ENCODE data around the gene MECP2.
A peak's percentile ranks its signal among the peaks of the same experiment; 100 is the strongest.

Gene MECP2

GRCh38 chrX:154115750-154116149 is 18.2 kb upstream of the MECP2 start:
- DNase-seq = no peak

- no peak for DNase-seq
Measured at GRCh38 chrX:154115071-154115470, 17.6 kb upstream of the MECP2 start.

- no peak for DNase-seq
Measured at GRCh38 chrX:154114652-154115051, 17.1 kb upstream of the MECP2 start.

- no peak for DNase-seq
Measured at GRCh38 chrX:154113729-154114128, 16.2 kb upstream of the MECP2 start.

DNA sequence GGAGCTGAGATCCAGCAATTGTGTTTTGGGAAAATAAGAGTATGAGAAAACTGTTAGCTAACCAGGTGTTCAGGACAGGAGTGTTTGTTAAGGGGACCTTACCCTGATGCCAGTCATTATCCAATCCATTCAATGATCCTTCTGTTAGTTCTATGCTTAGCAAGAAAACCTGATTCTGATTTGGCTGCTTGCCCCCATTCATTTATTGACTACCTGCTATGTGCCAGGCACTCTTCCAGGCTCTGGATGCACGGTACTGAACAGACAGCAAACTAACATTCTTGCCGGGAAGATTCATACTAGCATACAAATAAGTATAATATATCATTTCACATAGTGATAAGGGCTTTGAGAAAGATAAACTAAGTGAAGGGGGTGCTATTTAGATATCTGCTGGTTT is 1.0 kb upstream of the MECP2 start:
- DNase-seq = no peak

- peak; percentile 75 for DNase-seq
Measured at GRCh38 chrX:154097003-154097588, 421 bp downstream of the MECP2 start.

GRCh38 chrX:154096140-154097002 is 1.1 kb downstream of the MECP2 start:
- peak; percentile 20 for DNase-seq

DNA sequence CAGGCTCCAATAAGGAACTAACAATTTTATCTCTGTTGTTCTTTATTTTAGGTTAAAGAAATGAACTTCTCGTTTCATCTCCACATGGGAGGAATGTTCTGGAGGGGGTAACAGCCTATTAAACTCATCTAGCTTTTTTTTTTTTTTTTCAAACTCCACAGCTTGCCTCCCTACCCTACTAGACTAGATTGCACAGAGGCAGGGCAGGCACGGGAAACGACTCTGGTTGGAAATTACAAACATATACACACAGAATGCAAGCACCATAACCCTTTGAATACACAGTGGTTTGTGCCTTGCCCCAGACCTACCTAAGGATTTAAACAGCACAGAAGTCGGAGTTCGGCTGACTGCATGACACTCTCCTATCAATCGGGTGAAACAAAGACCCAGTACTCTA is 2.7 kb downstream of the MECP2 start:
- DNase-seq = no peak

DNA sequence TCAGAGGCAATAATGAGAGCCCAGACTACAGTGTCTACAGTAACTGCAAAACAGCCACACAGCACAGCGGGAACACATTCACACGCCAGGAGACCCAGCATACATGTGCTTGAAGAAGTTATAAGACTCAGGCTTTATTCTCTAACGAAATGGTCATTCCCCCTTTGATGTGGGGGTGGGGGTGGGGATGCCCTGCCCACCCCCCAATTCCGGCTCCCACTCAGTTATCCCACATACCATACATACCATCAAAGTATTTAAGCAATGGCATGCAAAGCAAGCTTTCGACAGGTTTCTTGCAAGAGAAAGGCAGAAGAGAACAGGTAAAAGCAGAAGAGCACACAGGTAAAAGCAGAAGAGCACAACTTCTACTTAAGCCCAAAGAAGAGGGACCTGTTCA is 3.6 kb downstream of the MECP2 start:
- DNase-seq = no peak

DNA sequence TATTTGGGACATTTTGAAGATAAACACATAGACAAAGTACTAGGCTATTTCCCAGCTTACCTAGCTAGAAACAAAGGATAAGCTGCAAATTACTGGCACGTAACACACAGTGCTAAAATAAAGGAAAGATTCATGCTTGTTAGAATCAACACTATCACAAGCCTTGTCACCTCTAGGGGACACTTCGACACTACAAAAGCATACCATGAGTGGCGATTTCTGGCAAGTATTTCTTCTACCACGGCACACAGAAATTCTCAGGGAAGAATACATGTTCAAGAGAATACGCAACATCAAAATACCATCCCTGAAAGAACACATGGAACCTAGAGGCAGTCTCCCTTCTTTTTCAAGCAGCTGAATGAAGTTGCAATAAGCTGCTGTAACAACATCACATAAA is 5.1 kb downstream of the MECP2 start:
- DNase-seq = no peak

DNA sequence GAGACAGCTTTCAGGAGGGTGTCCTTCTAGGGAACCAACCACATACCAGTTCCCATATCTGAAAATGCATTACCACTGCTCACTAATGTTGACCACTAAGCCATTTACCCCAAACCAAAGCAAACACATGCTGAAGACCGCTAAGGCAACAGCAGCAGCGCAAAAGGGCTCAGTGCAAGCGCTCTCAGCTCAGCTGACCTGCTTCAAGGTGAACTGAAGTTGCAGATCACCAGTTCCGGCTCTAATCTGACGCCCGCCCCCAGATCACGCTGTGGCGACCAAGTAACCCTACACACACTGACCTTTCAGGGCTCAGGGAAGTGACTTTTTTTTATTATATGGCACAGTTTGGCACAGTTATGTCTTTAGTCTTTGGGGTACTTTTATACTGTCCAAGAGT is 5.8 kb downstream of the MECP2 start:
- DNase-seq = no peak

DNA sequence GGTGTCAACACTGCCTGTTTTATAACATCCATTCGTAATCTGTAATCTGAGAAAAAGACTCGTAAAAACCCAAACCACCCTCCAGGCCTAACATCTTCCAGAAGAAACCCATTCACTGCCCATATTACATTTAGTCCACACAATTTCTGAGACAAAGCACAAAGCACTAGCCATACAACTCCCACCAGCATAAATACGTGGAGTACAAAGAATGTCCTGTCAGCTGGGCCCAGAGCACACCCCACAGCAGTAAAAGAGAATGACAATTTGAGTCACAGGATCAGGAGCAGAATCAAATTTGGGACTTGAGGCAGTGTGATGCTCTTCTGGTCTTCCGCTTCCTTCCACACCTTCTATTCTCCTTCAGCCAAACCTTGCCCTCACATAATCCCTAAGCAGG is 6.8 kb downstream of the MECP2 start:
- DNase-seq = no peak

- no peak for DNase-seq
Measured at GRCh38 chrX:154084449-154085300, 12.8 kb downstream of the MECP2 start.

- DNase-seq = no peak
Measured at GRCh38 chrX:154083126-154083517, 14.4 kb downstream of the MECP2 start.

- DNase-seq = peak; percentile 56
Measured at GRCh38 chrX:154082396-154083125, 15.0 kb downstream of the MECP2 start.

DNA sequence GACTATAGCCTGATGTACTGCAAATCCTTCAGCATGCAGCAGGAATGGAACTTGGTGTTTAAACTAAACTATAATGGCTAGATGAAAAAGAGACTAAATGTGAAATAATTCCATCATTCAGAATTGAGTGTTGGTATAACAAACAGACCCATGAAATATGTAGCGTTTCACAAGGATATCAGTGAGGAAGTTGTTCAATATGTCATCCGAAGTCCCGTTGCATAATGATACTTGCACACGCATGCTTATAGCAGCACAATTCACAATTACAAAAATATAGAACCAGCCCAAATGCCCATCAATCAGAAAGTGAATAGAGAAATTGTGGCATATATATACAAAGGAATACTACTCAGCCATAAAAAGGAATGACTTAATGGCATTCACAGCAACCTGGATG is 20.4 kb downstream of the MECP2 start:
- no peak for DNase-seq

DNA sequence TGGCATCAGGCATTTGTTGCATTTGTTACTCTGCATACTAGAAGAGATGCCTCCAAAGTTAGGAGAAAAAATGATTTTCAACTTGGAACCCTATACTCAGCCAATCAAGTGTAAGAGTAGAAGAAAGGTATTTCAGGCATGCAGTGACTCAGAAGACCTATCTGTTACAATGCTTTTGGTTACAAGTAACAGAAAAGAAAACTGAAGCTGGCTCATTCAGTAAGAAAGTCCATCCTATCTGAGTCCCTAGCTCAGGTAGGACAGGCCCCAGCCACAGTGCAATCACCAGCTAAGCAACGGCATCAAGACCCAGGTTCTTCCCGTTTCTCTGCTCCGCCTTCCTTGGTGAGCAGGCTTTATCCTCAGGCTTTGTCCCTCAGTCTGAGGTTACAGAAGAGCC is 23.3 kb downstream of the MECP2 start:
- peak; percentile 69 for DNase-seq

- DNase-seq = no peak
Measured at GRCh38 chrX:154072192-154072591, 25.3 kb downstream of the MECP2 start.

- no peak for DNase-seq
Measured at GRCh38 chrX:154068560-154068959, 29.0 kb downstream of the MECP2 start.

DNA sequence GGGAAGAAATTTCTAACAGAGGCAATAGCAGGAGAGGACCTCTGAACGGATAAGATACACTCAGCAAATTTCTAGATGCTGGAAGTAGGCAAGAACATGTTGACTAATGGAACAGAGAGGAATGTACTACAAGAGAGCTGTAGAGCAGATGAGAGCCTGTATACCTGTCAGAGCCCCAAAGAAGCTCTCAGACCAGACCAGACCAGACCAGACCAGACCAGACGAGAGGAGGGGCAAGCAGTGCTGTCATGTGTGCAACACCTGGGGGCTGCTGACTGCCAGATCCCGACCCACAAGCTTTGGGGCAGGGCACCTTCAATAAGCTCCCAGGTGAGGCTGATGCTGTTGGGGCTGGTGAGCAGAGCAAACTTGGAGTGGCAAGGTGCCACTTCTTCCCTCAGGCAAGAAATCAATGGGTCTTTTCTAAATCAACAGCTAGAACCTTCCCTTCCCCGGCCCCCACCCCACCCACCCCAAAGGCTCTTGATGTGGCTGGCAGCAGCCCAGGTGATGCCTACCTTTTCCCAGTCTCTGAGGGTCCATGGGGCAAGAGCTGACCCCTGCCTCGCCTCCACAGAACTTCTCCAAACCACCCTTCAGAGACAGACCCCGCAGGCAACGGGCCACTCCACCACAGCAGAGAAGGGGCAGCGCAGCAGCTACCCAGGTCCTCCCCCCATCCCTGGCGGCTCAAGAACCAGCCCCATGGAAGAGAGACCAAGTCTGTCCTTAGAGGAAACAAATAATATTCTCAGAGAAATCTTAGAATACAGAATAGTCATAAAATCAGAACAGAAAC is 32.7 kb downstream of the MECP2 start:
- no peak for DNase-seq

DNA sequence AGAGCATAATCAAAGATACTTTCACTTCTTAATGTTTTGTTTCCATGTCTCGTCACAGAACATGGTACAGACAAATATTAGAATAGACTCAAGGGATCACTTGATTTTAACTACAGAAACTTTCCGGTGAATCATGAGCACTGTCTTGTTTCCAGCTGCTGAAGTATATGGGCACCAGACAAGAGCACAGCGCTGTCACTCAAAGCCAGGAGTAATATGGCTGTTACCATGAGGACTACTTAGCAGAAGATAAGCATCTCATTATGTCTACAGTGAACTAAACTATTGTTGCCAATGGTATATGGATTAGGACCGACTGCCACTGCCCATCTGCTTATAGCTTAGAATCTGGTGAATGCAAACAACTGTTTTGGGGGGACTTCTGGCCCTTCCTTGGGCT is 34.3 kb downstream of the MECP2 start:
- DNase-seq = no peak

DNA sequence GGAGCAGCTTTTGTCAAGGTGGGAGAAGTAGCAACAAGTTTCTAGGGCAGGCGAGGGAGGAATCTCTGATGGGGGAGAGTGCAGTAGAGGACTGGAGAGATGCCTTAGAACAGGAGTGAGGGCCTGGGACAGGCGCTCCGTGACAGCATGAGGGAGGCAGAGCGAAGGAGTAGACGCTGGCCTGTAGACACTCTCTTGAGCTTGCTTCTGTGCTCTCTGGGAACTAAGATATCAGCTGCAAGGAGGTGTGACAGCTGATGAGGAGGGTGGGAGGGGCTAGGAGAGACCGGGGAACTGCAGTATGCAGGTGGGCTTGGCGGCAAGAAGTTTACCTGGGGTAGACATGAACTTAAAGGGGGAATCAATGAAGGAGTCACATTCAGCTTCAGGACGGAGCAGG is 35.7 kb downstream of the MECP2 start:
- DNase-seq = no peak

All from fibroblast of skin of abdomen (primary cell).